SJCRH30 (cell line): ENCODE measurements around the gene DISP3. TPM values are rescaled to one million over a fixed set of nuclear protein-coding genes. Genes with fewer than 3 reads are reported as not detected.

ENCODE experiments used
- DNase-seq, 2 experiments: peaks; one replicate each; pipeline ENCODE4 v3.0.0-alpha.2; 2015 to 2020
- H3K27ac ChIP-seq: fragments of 250-450 bp; sonication (Bioruptor Pico); 2 replicates; pipeline ENCODE4 v1.5.1; 2020; ENCODE audit warnings: mild to moderate bottlenecking, moderate library complexity
- H3K27me3 ChIP-seq: fragments of 250-450 bp; sonication (Bioruptor Pico); 2 replicates; pipeline ENCODE4 v1.5.1; 2020; ENCODE audit warnings: mild to moderate bottlenecking, moderate library complexity
- H3K36me3 ChIP-seq: fragments of 250-450 bp; sonication (Bioruptor Pico); 2 replicates; pipeline ENCODE4 v1.5.1; 2020; ENCODE audit warnings: mild to moderate bottlenecking, moderate library complexity
- H3K4me1 ChIP-seq: fragments of 250-450 bp; sonication (Bioruptor Pico); 2 replicates; pipeline ENCODE4 v1.5.1; 2020; ENCODE audit warnings: mild to moderate bottlenecking, moderate library complexity
- H3K4me3 ChIP-seq: fragments of 250-450 bp; sonication (Bioruptor Pico); 2 replicates; pipeline ENCODE4 v1.5.1; 2020; ENCODE audit warnings: mild to moderate bottlenecking, moderate library complexity
- H3K9me3 ChIP-seq: fragments of 250-450 bp; sonication (Bioruptor Pico); replicated peaks from 2 replicates; pipeline ENCODE4 v1.5.1; 2020; ENCODE audit warnings: mild to moderate bottlenecking, moderate library complexity
- total RNA-seq: library from RNA; depleted of rRNA; stranded (reverse); fragments of >200 nt; shearing (Covaris generic); gene quantifications from 2 replicates; pipeline ENCODE4 v1.2.3, GENCODE V29; 2014

The DISP3 gene
- total RNA-seq, 1 experiment from 2014 or later, result 2.1 TPM

DNA sequence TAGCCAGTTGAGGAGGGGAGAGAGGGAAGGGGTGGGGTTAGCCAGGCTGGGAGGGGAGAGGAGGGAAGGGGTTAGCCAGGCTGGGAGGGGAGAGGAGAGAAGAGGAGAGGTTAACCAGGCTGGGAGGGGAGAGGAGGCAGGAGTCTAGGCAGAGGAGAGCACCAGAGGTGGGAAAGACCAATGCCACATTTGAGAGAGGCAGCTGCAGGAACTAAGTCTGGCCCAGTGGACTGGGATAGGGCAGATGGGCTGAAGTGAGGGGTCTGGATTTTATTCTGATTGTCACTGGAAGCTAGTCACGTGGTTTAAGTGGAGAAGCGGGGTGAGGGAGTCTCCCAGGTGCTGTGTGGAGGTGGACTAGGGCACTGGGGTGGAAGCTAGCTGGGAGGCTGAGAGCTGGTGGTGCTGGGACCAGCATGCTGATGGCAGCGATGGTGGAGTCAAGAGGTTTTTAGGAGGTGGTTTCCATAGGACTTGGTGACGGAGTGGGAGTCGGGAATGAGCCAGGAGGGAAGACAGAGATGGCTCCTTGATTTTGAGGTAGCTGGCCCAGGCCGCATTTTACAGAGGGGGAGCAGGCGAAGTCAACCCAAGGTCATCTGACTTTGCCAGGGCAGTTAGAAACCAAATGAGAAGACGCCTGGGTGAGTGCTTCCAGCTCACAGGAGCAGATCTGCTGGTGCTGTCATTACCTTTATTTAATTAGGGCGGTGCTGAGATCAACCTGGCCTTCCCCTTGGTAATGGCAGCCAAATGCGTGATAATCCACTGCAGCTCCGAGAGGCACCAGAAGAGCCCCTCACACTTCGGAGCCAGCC lies 42.8 kb downstream of the DISP3 start:
- Histone ChIP-seq H3K27ac (no peak overlapping the region), H3K27me3 (no peaks in the 10 kb centered on the region), H3K9me3 (no peaks in the 10 kb centered on the region), H3K4me1 (no peaks in the 10 kb centered on the region), H3K4me3 (no peak overlapping the region), H3K36me3 (no peaks in the 10 kb centered on the region)
- DNase-seq, result no peak

DNA sequence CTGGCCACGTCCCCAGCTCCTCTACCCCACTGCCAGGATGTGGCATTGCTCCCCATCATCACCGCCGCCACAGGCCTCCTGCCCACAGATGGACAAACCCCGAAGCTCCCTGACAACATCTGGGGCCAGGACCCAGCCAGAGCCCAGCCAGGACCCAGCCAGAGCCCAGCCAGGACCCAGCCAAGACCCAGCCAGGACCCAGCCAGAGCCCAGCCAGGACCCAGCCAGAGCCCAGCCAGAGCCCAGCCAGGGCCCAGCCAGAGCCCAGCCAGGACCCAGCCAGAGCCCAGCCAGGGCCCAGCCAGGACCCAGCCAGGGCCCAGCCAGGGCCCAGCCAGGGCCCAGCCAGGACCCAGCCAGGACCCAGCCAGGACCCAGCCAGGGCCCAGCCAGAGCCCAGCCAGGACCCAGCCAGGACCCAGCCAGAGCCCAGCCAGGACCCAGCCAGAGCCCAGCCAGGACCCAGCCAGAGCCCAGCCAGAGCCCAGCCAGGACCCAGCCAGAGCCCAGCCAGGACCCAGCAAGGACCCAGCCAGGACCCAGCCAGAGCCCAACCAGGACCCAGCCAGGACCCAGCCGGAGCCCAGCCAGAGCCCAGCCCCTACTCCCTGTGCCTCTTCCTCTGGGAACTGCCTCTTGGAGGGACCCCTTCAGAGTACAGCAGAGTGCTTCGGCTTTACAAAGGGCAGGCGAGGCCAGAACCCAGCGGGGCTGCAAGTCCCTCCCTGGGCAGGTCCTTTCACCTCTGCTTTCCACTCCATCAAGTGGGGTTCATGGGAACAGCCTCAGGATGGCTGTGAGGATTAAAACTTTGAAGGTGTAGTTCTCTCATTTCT lies 43.7 kb downstream of the DISP3 start:
- H3K27me3 ChIP-seq, result no peaks in the 10 kb centered on the region
- H3K9me3 ChIP-seq, result no peaks in the 10 kb centered on the region
- no peak overlapping the region for H3K4me3 ChIP-seq
- DNase-seq, result no peak
- H3K36me3 ChIP-seq, result no peaks in the 10 kb centered on the region
- H3K4me1 ChIP-seq, result no peaks in the 10 kb centered on the region
- H3K27ac ChIP-seq, result no peak overlapping the region

DNA sequence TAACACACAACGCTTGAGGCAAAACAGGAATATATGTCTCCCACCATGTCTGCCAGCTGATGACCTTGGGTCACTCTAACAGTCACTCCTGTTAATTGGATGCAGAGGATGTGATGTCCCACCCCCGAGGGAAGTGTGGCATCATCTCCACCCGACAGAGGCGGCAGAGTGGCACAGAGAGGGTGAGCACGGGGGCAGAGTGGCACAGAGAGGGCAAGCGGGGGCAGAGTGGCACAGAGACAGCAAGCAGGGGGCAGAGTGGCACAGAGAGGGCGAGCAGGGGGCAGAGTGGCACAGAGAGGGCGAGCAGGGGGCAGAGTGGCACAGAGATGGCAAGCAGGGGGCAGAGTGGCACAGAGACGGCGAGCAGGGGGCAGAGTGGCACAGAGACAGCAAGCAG lies 44.3 kb downstream of the DISP3 start:
- Histone ChIP-seq H3K36me3 (no peaks in the 10 kb centered on the region), H3K4me1 (no peaks in the 10 kb centered on the region), H3K27me3 (no peaks in the 10 kb centered on the region), H3K9me3 (no peaks in the 10 kb centered on the region), H3K4me3 (no peak overlapping the region), H3K27ac (no peak overlapping the region)
- DNase-seq, result no peak

DNA sequence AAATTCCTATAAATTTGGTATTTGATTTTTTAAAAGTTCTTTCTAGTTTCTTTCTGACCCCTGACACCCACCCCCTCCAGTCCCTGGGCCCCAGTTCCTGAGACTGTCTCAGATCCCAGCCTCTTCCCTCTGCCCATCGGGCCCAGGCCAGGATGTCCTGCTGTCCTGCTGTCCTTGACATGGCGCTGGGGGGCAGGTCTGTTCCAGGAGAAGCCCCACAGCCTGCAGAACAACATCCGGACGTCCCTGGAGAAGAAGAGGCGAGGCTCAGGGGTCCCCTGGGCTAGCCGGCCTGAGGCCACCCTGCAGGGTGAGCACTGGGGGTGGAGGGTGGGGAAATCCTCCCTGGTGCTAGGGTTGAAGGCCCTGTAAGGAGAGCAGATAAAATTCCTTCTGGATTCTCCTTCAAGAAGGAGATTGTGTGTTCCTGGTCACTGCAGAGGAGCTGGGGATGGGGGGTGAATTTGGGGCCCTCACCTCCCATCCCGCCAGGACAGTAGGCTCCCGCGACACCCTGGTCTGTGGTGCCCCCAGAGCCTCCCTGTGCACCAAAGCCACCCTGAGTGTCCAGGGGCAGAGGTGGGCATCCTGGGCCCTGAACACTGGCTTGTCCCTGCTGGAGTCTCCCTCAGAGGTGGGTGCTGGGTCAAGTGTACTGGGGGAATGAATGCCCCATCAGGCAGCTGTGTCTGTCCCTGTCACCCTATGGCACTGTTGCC lies 45.0 kb downstream of the DISP3 start:
- no peak for DNase-seq
- Histone ChIP-seq H3K27ac (no peak overlapping the region), H3K9me3 (no peaks in the 10 kb centered on the region), H3K4me3 (no peak overlapping the region), H3K4me1 (no peaks in the 10 kb centered on the region), H3K36me3 (no peaks in the 10 kb centered on the region), H3K27me3 (no peaks in the 10 kb centered on the region)

DNA sequence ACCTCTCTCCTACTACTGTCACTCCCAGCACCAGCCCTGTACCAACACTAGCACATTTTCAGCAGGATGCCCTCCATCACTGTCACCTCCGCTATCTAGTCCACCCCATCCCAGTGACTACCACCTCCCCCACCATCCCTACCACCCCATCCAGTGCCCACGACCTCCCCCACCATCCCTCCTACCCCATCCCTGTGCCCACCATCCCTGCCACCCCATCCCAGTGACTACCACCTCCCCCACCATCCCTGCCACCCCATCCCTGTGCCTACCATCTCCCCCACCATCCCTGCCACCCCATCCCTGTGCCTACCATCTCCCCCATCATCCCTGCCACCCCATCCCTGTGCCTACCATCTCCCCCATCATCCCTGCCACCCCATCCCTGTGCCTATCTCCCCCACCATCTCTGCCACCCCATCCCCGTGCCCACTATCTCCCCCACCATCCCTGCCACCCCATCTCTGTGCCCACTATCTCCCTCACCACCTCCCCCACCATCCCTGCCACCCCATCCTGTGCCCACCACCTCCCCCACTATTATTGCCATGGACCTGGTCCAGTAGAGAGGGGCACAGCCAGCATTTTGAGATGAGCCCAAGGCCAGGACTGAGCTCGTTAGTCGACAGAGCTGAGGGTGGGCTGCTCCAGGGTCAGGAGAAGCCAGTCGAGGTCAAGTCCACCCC lies 45.7 kb downstream of the DISP3 start:
- Histone ChIP-seq H3K4me1 (no peaks in the 10 kb centered on the region), H3K27me3 (no peaks in the 10 kb centered on the region; the same call in 1 of the 2 replicates), H3K9me3 (no peaks in the 10 kb centered on the region), H3K4me3 (no peak overlapping the region), H3K36me3 (no peaks in the 10 kb centered on the region), H3K27ac (no peak overlapping the region)
- no peak for DNase-seq

DNA sequence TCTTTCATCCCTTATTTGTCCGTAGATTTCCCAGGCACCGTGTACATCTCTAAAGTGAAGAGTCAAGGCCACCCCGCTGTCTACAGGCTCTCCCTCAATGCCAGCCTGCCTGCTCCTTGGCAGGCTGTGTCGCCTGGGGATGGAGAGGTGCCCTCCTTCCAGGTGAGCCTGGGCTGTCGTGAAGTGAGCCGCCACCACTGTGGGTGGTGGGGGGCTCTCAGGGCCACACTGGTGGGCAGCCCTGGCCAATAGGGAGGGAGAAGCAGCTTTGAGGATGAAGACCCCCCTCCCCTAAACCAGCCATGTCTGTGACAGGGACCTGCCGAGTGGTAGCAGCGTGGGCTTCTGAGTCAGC lies 46.2 kb downstream of the DISP3 start:
- Histone ChIP-seq H3K9me3 (no peaks in the 10 kb centered on the region), H3K27ac (no peak overlapping the region), H3K27me3 (no peaks in the 10 kb centered on the region; the same call in 1 of the 2 replicates), H3K4me3 (no peak overlapping the region), H3K4me1 (no peaks in the 10 kb centered on the region), H3K36me3 (no peaks in the 10 kb centered on the region)
- DNase-seq, result no peak

DNA sequence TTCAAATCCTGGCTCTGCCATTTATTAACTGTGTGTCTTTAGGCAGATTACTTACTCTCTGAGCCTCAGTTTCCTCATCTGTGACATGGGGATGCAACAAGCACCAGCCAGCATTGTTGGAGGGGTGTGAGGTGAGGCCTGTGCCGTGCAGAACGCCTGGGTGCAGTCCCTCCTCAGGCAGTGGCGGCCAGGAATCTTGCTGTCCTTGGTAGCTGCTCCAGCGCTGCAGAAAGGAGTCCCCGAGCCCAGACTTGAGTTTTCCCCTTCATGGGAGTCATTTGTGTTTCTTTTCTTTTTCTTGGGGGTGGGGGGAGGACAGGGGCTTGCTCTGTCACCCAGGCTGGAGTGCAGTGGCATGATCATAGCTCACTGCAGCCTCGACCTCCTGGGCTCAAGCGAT lies 46.6 kb downstream of the DISP3 start:
- Histone ChIP-seq H3K9me3 (no peaks in the 10 kb centered on the region), H3K27me3 (peaks cover 2% of the 10 kb centered on the region; the same call in 1 of the 2 replicates), H3K27ac (no peak overlapping the region), H3K4me3 (no peak overlapping the region), H3K4me1 (no peaks in the 10 kb centered on the region), H3K36me3 (no peaks in the 10 kb centered on the region)
- DNase-seq, result no peak

DNA sequence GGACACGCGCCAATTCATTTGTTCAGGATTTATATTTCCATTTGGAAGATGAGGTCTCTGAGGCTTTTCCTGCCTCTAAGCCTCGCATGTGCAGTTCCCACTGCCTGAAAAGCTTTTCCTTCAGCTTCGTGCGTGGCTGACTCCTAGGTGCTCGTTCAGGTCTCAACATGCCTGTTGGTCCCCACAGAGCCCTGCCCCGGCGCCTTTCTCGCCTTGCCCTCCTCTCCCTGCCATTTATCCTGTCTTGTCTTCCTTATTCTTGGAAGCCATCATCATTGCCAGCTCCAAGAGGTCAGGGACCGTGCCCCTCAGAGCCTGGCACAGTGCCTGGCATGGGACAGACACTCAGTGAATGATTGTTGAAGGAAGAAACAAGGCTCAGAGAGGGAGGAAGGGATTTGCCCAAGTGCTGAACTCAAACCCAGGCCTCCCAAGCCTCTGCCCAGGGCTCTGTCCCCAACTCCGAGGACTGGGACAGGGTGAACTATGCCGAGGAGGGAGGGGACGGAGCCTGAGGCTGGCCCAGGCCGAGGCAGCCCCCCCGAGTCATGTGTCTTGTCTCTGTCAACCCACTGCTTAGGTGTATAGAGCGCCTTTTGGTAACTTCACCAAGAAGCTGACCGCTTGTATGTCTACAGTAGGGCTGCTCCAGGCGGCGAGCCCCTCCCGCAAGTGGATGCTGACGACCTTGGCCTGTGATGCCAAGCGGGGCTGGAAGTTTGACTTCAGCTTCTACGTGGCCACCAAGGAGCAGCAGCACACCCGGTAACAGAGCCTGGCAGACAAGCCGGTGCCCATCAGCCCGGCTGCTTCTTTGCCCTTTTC lies 47.3 kb downstream of the DISP3 start:
- no peaks in the 10 kb centered on the region for H3K36me3 ChIP-seq
- DNase-seq, result no peak
- no peaks in the 10 kb centered on the region for H3K9me3 ChIP-seq
- no peaks in the 10 kb centered on the region for H3K4me1 ChIP-seq
- H3K27ac ChIP-seq, result no peak overlapping the region
- no peak overlapping the region for H3K4me3 ChIP-seq
- peaks cover 4% of the 10 kb centered on the region; the same call in 1 of the 2 replicates for H3K27me3 ChIP-seq

DNA sequence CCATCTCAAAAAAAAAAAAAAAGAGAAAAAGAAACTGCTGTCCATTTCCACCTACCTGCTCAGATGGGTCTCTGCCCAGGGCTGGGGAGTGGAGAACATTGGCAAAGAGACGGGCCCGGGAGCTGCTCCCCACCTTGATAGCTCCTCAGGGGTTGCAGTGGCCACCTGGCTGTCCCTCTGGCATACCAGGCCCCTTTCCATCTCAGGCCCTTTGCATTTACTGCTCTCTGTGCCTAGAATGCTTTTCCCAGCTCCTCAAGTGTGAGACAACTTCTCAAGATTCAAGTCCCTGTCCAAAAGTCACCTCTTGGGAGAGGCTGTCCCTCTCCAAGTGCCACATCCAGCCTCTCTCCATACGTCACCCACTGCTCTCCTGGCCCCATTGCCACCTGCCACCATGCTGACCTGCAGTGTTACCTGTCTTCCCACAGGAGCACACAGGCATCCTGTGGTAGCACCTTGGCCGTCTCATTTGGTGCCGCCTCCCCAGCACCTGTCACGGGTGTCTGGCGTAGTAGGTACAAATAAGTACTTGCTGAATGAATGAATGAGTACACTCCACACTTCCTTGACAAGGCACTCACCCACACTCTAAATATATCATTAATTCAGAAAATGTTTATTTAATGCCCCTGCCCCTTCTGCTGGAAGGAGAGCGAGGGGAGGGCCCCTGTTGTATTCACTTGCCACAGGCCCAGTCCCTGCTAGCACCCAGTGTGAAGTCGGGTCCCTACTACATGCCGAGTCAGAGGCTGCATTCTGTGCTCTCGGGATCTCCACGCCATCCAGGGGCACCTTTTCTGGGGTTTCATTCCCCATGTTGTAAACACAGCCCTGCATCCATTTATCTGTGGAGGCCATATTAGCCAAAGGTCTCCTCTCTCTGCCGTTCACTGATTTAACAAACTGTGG lies 48.8 kb downstream of the DISP3 start:
- no peak overlapping the region for H3K4me3 ChIP-seq
- H3K27ac ChIP-seq, result no peak overlapping the region
- DNase-seq, result no peak
- no peaks in the 10 kb centered on the region for H3K4me1 ChIP-seq
- no peaks in the 10 kb centered on the region for H3K36me3 ChIP-seq
- no peaks in the 10 kb centered on the region for H3K9me3 ChIP-seq
- peaks cover 4% of the 10 kb centered on the region; the same call in 1 of the 2 replicates for H3K27me3 ChIP-seq

DNA sequence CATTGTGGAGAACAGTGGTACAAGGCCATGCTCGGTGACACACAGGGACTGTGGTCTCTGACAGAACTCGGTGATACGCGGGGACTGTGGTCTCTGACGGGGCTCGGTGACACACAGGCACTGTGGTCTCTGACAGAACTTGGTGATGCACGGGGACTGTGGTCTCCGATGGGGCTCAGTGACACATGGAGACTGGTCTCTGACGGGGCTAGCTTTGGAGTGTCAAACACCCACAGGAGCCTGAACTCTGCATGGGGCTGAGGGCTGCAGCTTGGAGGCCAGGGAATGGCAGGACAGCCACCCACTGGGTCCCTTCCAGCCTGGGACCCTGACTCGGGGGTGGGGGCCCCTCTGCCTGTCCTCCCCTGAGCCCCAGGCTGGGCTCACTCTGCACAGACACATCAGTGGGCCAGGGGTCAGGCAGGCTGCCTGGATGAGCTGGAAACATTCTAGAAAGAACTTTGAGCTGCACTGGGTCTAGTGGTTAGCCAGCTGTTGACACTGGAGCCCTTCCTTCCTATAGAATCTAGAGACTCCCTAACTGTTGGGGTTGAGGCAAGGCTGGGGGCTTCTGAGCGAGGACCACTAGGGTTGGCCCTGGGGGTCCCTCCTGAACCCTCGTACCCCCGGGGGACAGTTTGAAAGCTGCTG lies 49.8 kb downstream of the DISP3 start:
- Histone ChIP-seq H3K4me1 (no peaks in the 10 kb centered on the region), H3K27ac (no peak overlapping the region)
- no peak for DNase-seq

DNA sequence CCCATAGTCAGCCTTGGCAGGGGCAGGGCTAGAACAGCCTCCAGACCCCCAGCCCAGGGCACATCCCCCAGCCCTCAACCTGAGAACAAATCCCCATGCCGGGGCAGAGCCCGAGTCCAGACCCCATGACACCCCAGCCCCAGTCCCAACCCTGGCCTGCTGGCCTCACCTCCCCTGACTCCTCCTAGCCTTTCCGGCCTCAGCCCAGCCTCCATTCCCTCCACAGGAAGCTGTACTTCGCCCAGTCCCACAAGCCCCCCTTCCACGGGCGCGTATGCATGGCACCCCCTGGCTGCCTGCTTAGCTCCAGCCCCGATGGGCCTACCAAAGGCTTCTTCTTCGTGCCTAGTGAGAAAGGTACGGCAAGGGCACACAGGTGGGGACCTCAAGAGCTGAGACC lies 50.4 kb downstream of the DISP3 start:
- peaks cover 4% of the 10 kb centered on the region; the same call in 1 of the 2 replicates for H3K27me3 ChIP-seq
- H3K27ac ChIP-seq, result no peak overlapping the region
- no peaks in the 10 kb centered on the region for H3K36me3 ChIP-seq
- H3K9me3 ChIP-seq, result no peaks in the 10 kb centered on the region
- DNase-seq, result no peak
- no peaks in the 10 kb centered on the region for H3K4me1 ChIP-seq
- H3K4me3 ChIP-seq, result no peak overlapping the region

More for the DNA sequence above, 49.8 kb downstream of the DISP3 start:
- H3K36me3 ChIP-seq, result no peaks in the 10 kb centered on the region
- H3K9me3 ChIP-seq, result no peaks in the 10 kb centered on the region
- no peak overlapping the region for H3K4me3 ChIP-seq
- peaks cover 4% of the 10 kb centered on the region; the same call in 1 of the 2 replicates for H3K27me3 ChIP-seq

DNA sequence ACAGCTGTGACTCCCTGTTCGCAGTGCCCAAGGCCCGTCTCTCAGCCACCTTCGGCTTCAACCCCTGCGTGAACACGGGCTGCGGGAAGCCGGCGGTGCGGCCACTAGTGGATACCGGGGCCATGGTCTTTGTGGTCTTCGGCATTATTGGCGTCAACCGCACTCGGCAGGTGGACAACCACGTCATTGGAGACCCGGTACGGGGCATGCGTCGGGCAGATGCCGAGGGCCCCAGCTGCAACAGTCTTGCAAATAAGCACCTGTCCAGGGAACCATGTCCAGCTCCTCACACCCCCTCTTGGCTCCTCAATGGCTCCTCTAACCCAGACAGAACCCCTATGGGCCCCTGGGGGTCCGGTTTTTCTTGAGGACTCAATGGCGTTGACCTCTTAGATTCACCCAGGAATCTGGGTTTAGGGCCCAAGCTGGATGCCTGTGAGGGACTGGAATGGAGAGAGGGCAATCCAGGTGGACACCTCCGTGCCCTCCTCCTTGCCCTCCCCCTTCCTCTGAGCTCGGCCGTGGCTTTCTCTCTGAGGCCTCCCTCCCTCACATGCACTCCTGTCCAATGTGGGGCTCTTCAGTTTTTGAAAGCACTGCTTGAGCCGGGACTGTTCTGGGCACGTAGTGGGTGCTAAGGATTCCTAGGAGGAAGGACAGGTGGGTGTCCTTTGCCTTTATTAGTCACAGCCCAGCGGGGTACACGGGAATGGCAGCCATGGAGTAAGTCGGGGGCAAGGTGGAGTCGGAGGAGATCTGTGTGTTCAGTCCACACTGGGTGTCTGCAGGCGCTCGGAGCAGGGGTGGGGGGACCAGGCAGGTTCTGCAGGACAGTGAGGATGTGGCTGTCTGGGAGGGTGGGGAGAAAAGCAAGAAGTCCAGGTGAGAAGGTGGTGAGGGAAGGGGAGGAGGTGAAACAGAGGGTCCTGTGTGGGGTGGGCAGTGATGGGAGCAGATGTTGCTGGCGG lies 51.1 kb downstream of the DISP3 start:
- no peak overlapping the region for H3K4me3 ChIP-seq
- no peak for DNase-seq
- peaks cover 4% of the 10 kb centered on the region; the same call in 1 of the 2 replicates for H3K27me3 ChIP-seq
- H3K36me3 ChIP-seq, result no peaks in the 10 kb centered on the region
- H3K27ac ChIP-seq, result no peak overlapping the region
- H3K9me3 ChIP-seq, result no peaks in the 10 kb centered on the region
- H3K4me1 ChIP-seq, result no peaks in the 10 kb centered on the region
